HCT116 (cell line): ENCODE data around the gene SUPV3L1.

Source experiments
- EZH2 ChIP-seq: fragments of 200-600 bp; sonication (generic); IDR thresholded peaks from 2 replicates; pipeline ENCODE4 v1.6.1; 2017; ENCODE audit warnings: antibody characterized with exemption, mixed run types
- EZH2phosphoT487 ChIP-seq: fragments of 200-600 bp; IDR thresholded peaks from 2 replicates; pipeline ENCODE4 v1.6.1; 2018; ENCODE audit warnings: antibody characterized with exemption, borderline replicate concordance
- FOSL1 ChIP-seq: IDR thresholded peaks from 2 replicates; pipeline ENCODE4 v1.6.1; 2012; ENCODE audit warnings: low read depth
- POLR2A ChIP-seq: IDR thresholded peaks from 2 replicates; pipeline ENCODE4 v1.7.0; 2011; ENCODE audit warnings: borderline replicate concordance; ENCODE audit not compliant: insufficient read depth, insufficient read length; ENCODE audit errors: extremely low read depth
- RAD21 ChIP-seq: IDR thresholded peaks from 2 replicates; pipeline ENCODE4 v1.6.1; 2012; ENCODE audit warnings: low read depth, mild to moderate bottlenecking
- TF ChIP-seq, protein P1 (sequence below), 3 experiments: fragments of 200-600 bp in 1 of 3; sonication (generic) in 1 of 3; IDR thresholded peaks in 2 of 3; conservative IDR thresholded peaks in 1 of 3; 2 replicates each; pipeline ENCODE4 v1.5.1; 2012 to 2017; ENCODE audit warnings: low read depth in 2 of 3, low read length in 2 of 3, antibody characterized with exemption in 1 of 3, borderline replicate concordance in 1 of 3, control low read depth in 1 of 3, mild to moderate bottlenecking in 1 of 3, mixed read lengths in 1 of 3, mixed run types in 1 of 3, moderate library complexity in 1 of 3; ENCODE audit not compliant: insufficient read depth in 1 of 3
- TF ChIP-seq, protein P2 (sequence below): IDR thresholded peaks from 2 replicates; pipeline ENCODE4 v1.6.1; 2012

DNA sequence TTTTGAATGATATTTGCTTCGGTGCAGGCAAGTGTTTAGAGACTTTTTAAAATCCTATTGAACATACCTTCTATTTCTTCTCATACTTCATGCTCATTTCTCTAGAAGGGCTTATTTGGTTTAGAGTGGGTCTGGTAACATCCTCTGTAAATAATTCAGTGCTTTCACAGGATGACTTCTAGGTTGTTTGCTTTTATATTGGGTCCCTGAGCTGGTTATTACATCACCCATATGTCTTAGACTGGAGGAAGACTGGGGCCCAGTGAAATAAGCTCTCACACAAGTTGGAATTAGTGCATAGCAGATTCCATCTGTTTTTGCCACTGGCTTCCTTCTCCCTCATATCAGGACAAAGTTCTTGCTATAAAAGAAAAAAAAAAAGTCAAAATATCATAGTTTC, 6.5 kb downstream of the SUPV3L1 start:
- TF ChIP-seq POLR2A = no peak
- TF ChIP-seq, protein P1, sequence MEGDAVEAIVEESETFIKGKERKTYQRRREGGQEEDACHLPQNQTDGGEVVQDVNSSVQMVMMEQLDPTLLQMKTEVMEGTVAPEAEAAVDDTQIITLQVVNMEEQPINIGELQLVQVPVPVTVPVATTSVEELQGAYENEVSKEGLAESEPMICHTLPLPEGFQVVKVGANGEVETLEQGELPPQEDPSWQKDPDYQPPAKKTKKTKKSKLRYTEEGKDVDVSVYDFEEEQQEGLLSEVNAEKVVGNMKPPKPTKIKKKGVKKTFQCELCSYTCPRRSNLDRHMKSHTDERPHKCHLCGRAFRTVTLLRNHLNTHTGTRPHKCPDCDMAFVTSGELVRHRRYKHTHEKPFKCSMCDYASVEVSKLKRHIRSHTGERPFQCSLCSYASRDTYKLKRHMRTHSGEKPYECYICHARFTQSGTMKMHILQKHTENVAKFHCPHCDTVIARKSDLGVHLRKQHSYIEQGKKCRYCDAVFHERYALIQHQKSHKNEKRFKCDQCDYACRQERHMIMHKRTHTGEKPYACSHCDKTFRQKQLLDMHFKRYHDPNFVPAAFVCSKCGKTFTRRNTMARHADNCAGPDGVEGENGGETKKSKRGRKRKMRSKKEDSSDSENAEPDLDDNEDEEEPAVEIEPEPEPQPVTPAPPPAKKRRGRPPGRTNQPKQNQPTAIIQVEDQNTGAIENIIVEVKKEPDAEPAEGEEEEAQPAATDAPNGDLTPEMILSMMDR (IDR thresholded peaks at IDR 0.05 in 2 of 3, conservative IDR thresholded peaks at IDR 0.05 in 1 of 3; ENCODE audit: borderline replicate concordance in 1 of 3, insufficient read depth in 1 of 3, low read depth in 2 of 3, low read length in 2 of 3) = no peak
- no peak for TF ChIP-seq RAD21
- TF ChIP-seq EZH2phosphoT487 = no peak
- TF ChIP-seq EZH2 = no peak
- no peak for TF ChIP-seq FOSL1
- TF ChIP-seq, protein P2, sequence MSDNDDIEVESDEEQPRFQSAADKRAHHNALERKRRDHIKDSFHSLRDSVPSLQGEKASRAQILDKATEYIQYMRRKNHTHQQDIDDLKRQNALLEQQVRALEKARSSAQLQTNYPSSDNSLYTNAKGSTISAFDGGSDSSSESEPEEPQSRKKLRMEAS = no peak
